NCI-H146 treated with DMSO at 0.1 percent for 48 hours (cell line): ENCODE measurements around the gene XYLT1.

Source experiments
- DNase-seq: peaks from one replicate; lab custom pipeline; 2025; ENCODE audit not compliant: unreplicated experiment; lab: John Stamatoyannopoulos, UW

Gene XYLT1

DNA sequence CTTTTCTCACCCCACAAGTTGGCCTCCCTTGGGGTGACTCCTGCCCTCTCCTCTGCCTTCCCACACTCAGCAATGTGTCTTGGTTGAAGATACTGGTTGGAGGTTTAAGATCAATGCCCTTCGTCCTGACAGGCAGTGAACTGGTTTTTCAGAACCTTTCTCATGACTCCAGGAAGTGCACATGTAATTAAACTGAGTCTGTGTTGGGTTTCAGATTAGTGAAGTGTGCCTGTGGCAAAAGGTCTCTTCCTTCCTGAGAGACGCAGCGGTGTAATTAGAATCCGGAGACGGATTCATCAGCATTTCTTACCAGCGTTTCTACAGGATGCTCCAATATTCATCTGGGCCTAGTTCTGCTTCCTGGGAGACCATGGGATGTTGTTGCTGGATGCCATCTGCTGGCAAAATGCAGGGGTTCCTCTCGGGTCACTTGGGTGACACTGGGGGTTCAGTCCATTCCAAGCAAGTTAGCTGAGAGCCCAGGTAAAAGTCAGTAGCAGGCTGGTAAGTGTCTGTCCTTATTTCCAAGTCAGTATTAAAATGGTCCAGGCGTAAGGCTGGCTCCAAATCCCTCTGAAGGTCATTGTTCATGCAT, 233.3 kb downstream of the XYLT1 start:
- no peak for DNase-seq

DNA sequence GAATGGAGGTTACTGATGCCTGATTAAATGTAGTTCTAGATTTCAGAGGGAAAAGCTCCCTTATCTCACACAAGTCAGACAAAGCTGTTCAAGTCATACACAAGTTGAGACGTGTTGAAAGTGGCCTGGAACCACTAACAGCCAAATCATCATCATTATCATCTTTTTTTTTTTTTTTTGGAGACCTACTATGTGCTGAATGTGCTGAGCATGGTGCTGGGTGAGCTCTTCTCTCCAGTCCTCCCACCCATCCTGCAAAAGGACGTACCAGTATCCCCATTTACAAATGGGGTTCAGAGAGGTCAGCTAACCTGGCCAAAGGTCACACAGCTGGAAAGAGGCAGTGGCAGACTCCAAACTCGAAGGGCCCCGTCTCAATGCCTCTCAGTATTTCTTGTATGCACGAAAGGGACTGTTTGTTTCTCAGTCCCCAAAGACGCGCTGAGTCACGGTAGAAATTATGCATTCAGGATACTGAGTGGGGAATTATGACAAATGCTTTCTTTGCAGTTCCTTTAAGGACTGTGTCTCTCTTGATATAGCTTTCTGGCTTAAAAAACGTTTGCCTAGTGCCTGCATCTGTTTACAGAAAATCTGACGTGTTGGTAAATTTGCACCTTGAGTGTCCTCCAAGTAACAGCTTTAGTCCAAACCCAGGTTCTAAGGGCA, 235.5 kb downstream of the XYLT1 start:
- no peak for DNase-seq

DNA sequence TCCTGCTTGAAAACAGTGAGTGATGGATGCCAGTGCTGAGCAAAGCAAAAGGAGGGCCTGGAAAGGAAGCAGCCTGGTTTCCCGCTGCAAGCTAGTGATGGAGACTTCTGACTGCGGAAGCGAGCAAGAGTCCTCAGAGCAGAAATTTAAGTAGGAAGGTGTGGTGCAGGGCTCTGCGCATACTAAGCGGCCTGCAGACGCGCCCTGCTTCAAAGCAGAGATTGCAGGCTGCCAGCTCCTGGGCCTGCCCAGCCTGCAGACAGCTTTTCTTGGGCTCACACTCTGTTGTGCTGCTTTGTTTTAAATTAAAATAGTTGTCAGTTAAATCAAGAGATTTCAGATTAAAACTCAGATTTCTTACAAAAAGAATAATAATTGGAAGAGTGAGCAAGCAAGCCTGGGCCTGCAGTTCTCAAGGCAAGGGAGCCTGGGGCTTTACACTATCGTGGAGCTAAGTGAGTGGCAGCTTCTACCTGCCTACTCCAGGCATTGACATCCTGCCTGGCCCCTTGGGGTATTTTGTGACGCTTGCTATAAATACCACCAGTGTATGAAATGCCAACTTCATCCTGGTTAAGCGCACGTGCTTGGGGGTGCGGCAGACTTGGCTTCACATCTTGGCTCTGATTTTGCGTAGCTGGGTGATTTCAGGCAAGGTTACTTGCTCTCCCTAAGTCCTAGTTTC, 237.3 kb downstream of the XYLT1 start:
- no peak for DNase-seq

DNA sequence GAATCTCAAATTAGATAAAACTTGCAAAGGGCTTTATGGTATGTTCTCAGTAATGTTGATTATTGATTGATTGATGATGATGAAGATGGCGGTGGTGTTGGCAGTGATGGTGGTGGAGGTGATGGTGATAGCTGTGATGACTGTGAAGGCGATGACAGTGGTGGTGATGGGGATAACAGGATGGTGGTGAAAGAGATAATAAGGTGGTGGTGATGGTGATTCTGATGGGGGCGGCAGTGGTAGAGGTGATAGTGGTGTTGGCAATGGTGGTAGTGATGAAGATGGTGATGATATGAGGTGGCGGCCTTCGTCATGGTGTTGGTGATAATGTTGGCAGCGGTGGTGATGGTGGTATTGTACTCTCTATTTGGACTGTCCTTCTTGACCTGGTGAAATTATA, 238.3 kb downstream of the XYLT1 start:
- no peak for DNase-seq

DNA sequence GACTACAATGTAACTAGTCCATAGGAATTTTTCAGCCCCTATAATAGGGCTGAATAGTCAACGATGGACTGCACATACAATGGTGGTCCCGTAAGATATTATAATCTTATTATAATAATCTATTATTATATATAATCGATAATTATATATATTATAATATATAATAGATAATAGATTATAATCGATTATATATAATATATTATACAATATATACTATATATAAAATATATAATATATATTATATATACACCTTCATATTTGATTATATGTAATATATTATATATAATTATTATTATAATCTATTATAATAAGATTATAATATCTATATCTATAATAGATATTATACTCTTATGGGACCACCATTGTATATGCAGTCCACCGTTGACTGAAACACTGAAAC, 238.8 kb downstream of the XYLT1 start:
- DNase-seq, result no peak

DNA sequence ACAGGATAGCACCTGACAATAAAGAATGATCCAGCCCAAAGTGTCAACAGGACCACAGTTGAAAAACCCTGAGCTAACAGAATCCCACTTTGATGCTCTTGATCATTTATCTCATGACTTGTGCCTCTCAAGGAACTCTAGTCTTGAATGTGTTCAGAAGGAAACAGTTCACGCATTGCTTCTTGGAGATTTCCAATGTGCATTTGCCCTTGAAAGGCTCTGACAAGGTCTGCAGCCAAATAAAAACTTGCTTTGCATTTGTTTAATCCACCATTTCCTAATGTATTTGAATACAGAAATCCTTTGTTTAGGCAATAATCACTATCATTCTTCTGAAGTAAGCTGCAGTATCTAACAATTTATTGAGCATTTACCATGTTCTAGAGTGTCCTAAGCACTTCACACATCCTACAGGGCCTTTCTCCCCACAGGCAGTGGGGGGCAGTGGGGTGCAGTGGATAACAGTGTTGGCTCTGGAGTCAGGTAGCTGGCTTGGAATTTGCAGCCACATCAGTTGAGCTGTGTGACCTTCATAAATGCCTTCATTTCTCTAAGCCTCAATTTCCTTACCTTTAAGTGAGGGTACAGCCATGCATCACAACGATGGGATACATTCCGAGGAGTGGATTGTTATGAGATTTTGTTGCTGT, 239.7 kb downstream of the XYLT1 start:
- no peak for DNase-seq

DNA sequence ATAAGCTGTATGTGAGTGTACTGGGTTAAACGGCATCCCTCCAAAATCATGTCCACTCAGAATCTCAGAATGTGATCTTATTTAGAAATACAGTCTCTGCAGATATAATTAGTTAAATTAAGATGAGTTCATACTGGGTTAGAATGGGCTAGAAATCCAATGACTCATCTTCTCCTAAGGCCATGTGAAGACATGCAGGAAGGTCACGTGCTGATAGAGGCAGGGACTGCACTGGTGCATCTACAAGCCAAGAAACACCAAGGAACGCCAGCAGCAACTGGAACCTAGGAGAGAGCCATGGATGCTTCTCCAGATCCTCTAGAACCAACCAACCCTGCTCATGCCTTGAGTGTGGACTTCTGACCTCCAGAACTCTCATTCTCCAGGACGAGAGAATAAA, 241.0 kb downstream of the XYLT1 start:
- no peak for DNase-seq

DNA sequence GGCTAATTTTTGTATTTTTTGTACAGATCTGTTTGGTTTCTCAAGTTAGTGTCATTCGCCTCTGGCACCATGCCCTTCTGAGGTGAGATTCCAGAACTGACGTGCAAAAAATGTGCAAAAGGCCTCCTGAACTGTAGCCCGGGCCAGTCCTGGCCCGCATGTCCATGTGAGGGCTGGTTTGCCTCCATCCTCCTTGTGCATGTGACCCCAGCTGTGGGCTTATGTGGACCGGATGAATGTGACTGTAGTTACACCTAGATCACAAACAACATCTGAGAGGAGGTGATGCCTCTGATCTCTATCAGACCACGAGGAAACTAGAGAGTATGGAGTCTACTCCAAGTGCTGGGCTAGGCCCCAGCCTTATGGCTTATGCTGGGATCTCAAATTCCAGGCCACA, 241.6 kb downstream of the XYLT1 start:
- no peak for DNase-seq

DNA sequence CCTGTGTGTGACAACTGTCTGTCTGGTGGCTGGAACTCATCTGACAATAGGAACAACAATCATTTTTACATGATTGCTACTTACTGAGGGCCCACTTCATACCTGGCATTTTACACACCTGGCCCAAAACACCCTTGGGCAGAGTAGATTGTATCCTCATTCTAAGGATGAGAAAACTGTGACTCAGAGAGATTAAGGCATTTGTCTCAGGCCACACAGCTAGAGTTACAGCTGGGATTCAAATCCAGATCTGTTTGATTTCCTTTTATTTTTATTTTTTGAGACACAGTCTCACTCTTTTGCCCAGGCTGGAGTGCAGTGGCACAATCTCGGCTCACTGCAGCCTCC, 242.1 kb downstream of the XYLT1 start:
- no peak for DNase-seq

DNA sequence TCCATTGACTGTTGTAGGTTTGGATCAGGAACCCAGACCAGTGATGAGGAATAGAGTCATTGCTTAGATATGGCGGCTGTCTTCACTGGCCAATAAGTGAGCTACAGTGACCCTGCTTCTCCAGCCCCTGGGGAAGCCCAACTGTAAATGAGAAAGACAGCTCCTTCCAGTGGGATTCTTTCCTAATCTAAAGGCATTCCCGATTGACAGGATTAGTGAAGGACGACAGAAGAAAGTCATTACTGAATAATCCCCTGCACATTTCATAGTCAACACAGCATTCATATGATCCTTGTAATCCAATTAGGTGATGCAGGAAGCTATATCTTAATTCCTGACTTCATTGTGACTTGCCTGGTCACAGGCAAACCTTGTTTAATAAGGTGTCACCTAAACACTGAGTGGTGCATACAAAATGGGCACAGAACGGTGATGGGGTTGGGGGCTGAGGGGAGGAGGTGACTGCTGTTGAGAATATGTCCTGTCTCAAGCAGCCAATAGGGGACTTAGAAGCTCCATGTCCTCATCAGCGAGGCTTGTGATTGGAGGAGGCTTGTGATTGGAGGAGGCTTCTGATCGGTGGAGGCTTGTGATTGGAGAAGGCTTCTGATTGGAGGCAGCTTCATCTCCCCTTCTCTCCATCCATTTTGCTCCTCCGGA, 242.6 kb downstream of the XYLT1 start:
- DNase-seq, result no peak

DNA sequence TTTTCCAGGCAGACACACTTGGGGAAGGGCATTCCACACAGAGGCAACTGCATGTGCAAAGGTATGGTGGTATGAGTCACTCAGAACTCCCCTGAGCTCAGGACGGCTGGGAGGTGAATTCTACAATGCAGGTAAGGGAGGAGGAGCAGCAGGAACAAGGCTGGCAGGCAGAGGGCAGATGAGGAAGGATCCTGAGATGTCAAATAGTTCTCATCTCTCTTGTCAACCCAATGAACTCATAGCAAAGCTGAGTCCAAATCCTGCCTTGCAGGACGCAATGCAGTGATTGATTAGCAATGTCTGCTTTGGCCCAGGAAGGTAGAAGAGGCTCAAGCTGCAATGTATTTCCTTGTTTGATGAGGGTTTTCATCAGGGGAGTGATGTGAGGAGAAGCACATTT, 243.5 kb downstream of the XYLT1 start:
- DNase-seq, result no peak

DNA sequence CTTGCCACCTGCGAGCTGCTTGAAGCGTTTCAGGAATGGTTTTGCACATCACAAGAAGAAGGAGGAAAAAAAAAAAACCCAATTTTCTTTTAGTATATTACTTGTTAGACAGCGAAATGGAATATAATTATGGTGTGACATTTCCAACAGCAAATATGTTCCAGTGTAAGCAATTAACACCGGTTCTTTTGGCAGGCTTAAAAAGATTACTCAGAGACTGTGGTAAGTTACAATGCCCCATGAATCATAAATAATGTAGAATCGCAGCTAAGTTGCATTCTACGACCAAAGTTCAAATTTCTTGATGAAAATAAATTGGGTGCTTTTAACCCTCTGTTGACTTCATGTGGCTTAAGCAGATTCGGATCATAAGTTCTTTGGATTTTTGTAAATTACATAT, 245.2 kb downstream of the XYLT1 start:
- no peak for DNase-seq

DNA sequence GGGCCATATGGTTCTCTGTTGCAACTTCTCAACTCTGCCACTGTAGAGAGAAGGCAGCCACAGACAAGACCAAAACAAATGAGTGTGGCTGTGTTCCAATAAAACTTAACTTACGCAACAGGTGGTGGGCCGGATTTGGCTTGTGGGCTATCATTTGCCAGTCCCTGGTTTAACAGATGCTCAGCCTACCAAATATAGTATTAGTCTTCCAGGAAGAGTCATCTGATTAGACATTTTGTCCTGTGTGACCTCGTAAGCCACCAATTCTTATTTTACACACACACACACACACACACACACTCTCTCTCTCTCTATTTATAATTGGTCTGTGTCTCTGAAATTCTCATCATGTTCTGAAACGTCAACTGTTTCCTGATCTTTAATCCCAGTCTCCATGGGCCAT, 245.9 kb downstream of the XYLT1 start:
- DNase-seq, result no peak

DNA sequence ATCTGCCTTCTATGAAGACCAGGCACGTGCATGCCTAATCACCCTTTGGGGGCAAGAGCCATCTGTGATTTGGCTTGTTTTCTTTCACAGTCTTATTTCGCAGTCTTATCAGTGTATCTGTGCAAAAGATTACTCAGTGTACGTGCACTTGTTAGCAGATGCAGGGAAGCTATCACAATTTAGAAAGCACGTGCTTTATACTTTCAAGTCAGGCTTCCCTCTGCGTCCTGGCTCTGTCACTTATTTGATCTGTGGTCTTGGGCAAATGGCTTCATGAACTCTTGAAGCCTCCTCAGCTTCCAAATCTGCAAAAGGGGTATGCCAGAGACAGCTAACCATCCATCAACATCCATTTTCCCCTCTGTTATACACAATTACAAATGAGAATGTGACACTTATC, 246.4 kb downstream of the XYLT1 start:
- DNase-seq, result no peak

DNA sequence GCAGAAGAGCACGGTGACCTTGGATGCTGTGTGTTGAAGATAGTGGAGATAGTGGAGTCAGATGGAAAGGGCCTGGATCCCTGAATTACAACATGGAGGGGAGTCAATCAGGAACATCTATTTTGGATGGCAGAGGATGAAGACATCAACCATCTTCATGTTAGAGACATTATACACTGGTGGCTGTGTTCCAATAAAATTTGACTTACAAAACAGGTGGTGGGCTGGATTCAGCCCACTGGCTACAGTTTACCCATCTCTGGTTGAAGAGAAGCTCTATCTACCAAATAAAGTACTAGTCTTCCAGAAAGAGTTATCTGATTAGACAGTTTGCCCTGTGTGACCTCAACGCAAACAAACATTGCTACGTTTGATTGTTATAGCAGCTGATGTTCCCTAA, 247.2 kb downstream of the XYLT1 start:
- no peak for DNase-seq

DNA sequence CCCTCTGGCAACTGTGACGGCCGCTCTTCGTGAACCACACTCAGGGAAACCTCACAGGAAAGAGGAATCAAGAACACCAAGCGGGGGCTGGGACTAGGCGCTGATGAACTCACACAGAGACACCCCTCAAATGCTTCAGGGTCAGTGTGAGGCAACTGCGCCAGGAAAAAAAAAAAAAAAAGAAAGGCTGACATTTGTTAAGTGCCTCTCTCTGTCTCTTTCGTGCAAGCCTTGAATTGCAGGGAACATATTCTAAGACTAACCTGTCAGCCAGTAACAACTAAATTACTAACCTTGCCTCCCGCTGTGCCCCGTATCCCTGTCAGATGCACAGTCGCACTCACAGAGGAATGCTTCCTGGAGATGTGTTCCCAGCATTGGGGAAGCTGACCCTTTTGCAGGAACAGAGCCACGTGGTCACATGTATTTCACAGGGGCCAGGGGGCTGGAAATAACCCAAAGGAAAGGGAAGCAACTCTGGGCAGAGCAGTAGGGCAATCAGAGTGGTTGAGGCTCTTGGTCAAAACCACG, 247.8 kb downstream of the XYLT1 start:
- DNase-seq, result no peak

DNA sequence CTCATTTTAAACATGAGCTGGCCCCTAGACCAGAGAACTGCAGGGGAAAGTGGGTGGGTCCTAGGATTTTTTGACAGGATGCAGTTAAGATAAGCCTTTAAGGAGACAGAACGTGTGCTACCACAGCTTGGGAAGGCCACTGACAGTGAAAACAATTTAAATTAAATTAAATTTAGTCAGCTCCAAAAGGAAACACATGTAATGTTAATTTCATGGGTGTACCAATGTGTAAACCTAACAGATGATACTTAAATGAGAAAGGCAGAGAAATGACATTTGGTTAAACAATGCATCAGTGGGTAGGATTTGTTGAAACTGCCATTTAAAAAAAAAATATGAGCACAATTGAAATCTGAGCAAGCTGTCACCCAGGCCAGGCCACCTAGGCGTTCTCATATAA, 250.8 kb downstream of the XYLT1 start:
- DNase-seq, result no peak

DNA sequence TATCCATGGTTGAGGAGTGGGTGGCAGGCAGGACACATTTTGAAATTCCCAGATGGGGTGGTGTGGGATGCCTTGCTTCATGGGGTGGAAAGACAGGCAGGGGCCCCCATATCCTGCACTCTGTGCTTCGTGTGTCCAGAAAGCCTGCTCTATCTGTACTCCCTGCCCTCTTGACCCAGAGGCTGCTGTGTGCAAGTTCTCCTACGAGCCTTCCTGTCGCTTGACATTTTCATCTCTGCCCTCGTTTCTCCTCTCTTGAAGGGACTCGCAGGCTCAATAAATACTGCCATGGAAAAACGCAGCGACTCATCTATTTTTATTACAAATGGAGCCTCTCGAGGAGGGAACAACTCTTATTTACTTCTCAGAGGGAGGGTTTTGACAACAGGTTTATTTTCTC, 254.8 kb downstream of the XYLT1 start:
- DNase-seq, result no peak

DNA sequence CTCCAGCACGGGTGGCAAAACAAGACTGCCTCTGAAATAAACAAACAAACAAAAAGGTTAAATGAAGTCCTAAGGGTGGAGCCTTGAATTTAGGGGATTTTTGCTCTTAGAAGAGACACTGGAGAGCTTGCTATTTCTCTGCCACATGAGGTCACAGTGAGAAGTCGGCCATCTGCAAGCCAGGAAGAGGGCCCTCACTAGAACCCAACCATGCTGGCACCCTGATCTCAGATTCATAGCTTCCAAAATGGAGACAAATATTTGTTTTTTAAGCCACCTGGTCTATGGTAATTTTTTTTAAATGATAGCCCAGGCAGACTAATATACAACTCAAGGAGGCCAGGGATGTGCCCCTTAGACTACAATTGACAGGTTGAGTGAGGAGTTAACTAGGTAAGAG, 255.5 kb downstream of the XYLT1 start:
- no peak for DNase-seq

DNA sequence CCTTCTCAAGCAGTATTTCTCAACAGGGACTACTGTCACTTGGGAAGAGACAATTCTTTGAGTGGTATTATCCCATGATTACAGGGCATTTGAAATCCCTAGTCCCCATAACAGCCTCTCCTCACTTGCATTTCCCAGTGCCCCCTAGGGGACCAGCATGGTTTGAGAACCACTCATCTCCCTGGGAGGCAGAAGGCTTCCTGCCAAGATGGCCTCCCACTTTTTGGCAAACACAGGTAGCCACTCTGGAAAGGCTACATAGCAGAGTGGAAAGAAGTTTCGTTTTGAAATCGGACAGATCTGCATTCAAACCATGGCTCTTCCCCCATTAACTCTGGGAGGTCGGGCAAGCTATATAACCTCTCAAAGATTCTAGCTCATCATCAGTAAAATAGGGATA, 256.8 kb downstream of the XYLT1 start:
- no peak for DNase-seq

DNA sequence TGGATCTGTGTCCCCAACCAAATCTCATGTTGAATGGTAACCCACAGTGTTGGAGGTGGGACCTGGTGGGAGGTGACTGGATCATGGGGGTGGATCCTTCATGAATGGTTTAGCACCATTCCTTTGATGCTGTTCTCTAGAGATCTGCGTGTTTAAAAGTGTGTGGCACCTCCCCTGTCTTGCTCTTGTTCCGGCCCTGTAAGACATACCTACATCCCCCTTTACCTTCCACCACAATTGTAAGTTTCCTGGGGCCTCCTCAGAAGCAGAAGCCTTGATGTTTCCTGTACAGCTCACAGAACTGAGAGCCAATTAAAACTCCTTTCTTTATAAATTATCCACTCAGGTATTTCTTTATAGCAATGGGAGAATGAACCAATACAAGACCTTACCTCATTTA, 257.7 kb downstream of the XYLT1 start:
- no peak for DNase-seq

DNA sequence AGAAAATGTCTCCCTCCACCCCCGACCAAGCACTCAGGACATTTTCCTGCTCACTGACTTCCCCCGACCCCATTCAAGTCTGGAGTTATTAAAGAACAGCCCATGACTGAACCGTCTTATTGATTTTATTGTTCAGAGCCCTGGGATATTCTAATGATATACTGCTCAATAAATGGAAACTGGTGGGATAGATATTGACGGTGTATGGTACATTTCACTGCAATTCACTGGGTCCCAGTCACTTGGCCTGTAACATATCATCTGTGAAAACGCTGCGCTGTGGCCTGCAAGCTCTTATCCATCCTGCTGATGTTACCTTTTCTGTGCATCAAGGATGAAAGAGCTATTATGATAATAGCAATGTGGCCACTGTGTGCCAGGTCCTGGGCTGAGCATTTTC, 258.2 kb downstream of the XYLT1 start:
- DNase-seq, result no peak
